WTC11 (cell line): ENCODE data around the gene AP1G1. TPM values are rescaled to one million over a fixed set of nuclear protein-coding genes. Genes with fewer than 3 reads are reported as not detected.

ENCODE experiments used
- ATAC-seq: fragments of 200-7000 bp; cut with Tn5 transposase; 2 replicates; pipeline ENCODE4 v1.10.0; 2021; ENCODE audit warnings: mild to moderate bottlenecking, moderate library complexity
- CTCF ChIA-PET: fragments of 300-600 bp; sonication (Branson Sonifier 250); formaldehyde crosslinking; loops from one replicate; lab custom pipeline; 2021; ENCODE audit warnings: antibody characterized with exemption; lab: Charles Lee
- POLR2A ChIA-PET: fragments of 350-600 bp; sonication (Branson Sonifier 250); formaldehyde crosslinking; loops from one replicate; lab custom pipeline; 2021; ENCODE audit warnings: antibody characterized with exemption; lab: Charles Lee
- DNase-seq: peaks from one replicate; pipeline ENCODE4 v3.0.0; 2021; ENCODE audit warnings: low spot score
- H3K27ac Mint-ChIP-seq: 2 replicates; pipeline ENCODE4 v1.8.0; 2021; ENCODE audit warnings: mixed read lengths
- H3K27me3 Mint-ChIP-seq: 2 replicates; pipeline ENCODE4 v1.8.0; 2021; ENCODE audit warnings: low read depth, mild to moderate bottlenecking, moderate library complexity, mixed read lengths
- H3K36me3 Mint-ChIP-seq: 2 replicates; pipeline ENCODE4 v1.8.0; 2021; ENCODE audit warnings: mixed read lengths
- H3K4me1 Mint-ChIP-seq: 2 replicates; pipeline ENCODE4 v1.8.0; 2022; ENCODE audit warnings: mixed read lengths
- H3K4me3 Mint-ChIP-seq: 2 replicates; pipeline ENCODE4 v1.8.0; 2021; ENCODE audit warnings: mild to moderate bottlenecking, moderate library complexity, mixed read lengths
- H3K9me3 Mint-ChIP-seq: 2 replicates; pipeline ENCODE4 v1.8.0; 2021; ENCODE audit warnings: mixed read lengths
- EMX1 ChIP-seq: fragments of 250-450 bp; sonication (Bioruptor Pico); IDR thresholded peaks from 2 replicates; pipeline ENCODE4 v1.8.0; 2021; ENCODE audit warnings: mild to moderate bottlenecking
- JAZF1 ChIP-seq: fragments of 250-450 bp; sonication (Bioruptor Pico); IDR thresholded peaks from 2 replicates; pipeline ENCODE4 v1.9.0; 2021; ENCODE audit warnings: moderate library complexity, mild to moderate bottlenecking, inconsistent platforms
- RORB ChIP-seq: fragments of 250-450 bp; sonication (Bioruptor Pico); IDR thresholded peaks from 2 replicates; pipeline ENCODE4 v1.9.0; 2021; ENCODE audit warnings: mild to moderate bottlenecking
- SMAD3 ChIP-seq: sonication (generic); formaldehyde crosslinking; IDR thresholded peaks from 2 replicates; pipeline ENCODE4 v1.8.0; 2022; ENCODE audit warnings: missing genetic modification reagents, mild to moderate bottlenecking, borderline replicate concordance
- TEAD4 ChIP-seq: sonication (generic); formaldehyde crosslinking; IDR thresholded peaks from 2 replicates; pipeline ENCODE4 v1.8.0; 2022; ENCODE audit warnings: mild to moderate bottlenecking, missing genetic modification reagents
- ZNF396 ChIP-seq: fragments of 250-450 bp; sonication (Bioruptor Pico); IDR thresholded peaks from 2 replicates; pipeline ENCODE4 v1.8.0; 2021; ENCODE audit warnings: mild to moderate bottlenecking, moderate library complexity, borderline replicate concordance
- total RNA-seq: library from RNA; stranded (reverse); gene quantifications from 3 replicates; pipeline ENCODE4 v1.2.3, GENCODE V29; 2021
- TF ChIP-seq, protein P1 (sequence below): sonication (generic); formaldehyde crosslinking; IDR thresholded peaks from 2 replicates; pipeline ENCODE4 v1.8.0; 2023; ENCODE audit warnings: missing genetic modification reagents, mild to moderate bottlenecking, borderline replicate concordance
- TF ChIP-seq, protein P2 (sequence below): sonication (generic); formaldehyde crosslinking; IDR thresholded peaks from 2 replicates; pipeline ENCODE4 v1.8.1; 2023; ENCODE audit warnings: mild to moderate bottlenecking, missing genetic modification reagents, borderline replicate concordance
- TF ChIP-seq, protein P3 (sequence below): sonication (generic); formaldehyde crosslinking; IDR thresholded peaks from 2 replicates; pipeline ENCODE4 v1.8.0; 2022; ENCODE audit warnings: missing genetic modification reagents
- TF ChIP-seq, protein P4 (sequence below): fragments of 250-450 bp; sonication (Bioruptor Pico); conservative IDR thresholded peaks from 2 replicates; pipeline ENCODE4 v1.9.0; 2021; ENCODE audit warnings: mild to moderate bottlenecking
- TF ChIP-seq, protein P5 (sequence below): sonication (generic); formaldehyde crosslinking; IDR thresholded peaks from 2 replicates; pipeline ENCODE4 v1.8.1; 2023; ENCODE audit warnings: mild to moderate bottlenecking, missing genetic modification reagents, moderate library complexity
- TF ChIP-seq, protein P6 (sequence below): sonication (generic); formaldehyde crosslinking; IDR thresholded peaks from 2 replicates; pipeline ENCODE4 v1.8.0; 2022; ENCODE audit warnings: mild to moderate bottlenecking, missing genetic modification reagents

The AP1G1 gene
- total RNA-seq, 1 experiment from 2014 or later: 72.4 TPM

DNA sequence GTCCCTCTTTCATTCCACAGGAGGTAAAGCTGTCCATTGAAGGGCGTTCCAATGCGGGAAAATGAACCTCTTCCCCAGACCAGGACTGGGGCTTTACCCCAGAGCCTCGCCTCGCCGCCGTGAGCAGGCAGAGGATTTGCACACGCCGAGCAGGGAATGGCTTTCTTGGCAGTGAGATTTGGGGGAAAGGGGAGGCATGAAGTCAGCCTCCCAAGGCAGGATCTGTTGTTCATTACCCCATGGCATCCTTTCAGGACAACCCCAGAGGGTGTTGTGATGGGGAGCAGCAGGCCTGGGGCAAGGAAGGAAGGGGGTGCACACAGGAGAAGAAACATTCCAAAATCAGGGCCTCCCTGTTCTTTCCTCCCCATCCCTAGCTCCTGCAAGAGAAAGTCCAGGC lies 43.1 kb upstream of the AP1G1 start:
- POLR2A ChIA-PET: interaction anchor here (0.5 to 0.6 kb wide), 2 partner anchors 56 to 57 kb away, joined by 3 read pairs; no protein-coding TSS in a partner anchor
- CTCF ChIA-PET: no interaction called here
- no peak overlapping the region for H3K4me3 Mint-ChIP-seq
- peaks cover 8% of the 10 kb centered on the region for H3K4me1 Mint-ChIP-seq
- peaks cover 27% of the 10 kb centered on the region for H3K36me3 Mint-ChIP-seq
- H3K27me3 Mint-ChIP-seq: no peaks in the 10 kb centered on the region
- no peaks in the 10 kb centered on the region for H3K9me3 Mint-ChIP-seq
- DNase-seq (no peak), ATAC-seq (no peak)
- no peak overlapping the region for H3K27ac Mint-ChIP-seq
- TF ChIP-seq, protein P1, sequence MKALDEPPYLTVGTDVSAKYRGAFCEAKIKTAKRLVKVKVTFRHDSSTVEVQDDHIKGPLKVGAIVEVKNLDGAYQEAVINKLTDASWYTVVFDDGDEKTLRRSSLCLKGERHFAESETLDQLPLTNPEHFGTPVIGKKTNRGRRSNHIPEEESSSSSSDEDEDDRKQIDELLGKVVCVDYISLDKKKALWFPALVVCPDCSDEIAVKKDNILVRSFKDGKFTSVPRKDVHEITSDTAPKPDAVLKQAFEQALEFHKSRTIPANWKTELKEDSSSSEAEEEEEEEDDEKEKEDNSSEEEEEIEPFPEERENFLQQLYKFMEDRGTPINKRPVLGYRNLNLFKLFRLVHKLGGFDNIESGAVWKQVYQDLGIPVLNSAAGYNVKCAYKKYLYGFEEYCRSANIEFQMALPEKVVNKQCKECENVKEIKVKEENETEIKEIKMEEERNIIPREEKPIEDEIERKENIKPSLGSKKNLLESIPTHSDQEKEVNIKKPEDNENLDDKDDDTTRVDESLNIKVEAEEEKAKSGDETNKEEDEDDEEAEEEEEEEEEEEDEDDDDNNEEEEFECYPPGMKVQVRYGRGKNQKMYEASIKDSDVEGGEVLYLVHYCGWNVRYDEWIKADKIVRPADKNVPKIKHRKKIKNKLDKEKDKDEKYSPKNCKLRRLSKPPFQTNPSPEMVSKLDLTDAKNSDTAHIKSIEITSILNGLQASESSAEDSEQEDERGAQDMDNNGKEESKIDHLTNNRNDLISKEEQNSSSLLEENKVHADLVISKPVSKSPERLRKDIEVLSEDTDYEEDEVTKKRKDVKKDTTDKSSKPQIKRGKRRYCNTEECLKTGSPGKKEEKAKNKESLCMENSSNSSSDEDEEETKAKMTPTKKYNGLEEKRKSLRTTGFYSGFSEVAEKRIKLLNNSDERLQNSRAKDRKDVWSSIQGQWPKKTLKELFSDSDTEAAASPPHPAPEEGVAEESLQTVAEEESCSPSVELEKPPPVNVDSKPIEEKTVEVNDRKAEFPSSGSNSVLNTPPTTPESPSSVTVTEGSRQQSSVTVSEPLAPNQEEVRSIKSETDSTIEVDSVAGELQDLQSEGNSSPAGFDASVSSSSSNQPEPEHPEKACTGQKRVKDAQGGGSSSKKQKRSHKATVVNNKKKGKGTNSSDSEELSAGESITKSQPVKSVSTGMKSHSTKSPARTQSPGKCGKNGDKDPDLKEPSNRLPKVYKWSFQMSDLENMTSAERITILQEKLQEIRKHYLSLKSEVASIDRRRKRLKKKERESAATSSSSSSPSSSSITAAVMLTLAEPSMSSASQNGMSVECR (CRISPR knock-in tag): no peak
- TF ChIP-seq SMAD3: no peak
- TF ChIP-seq, protein P2, sequence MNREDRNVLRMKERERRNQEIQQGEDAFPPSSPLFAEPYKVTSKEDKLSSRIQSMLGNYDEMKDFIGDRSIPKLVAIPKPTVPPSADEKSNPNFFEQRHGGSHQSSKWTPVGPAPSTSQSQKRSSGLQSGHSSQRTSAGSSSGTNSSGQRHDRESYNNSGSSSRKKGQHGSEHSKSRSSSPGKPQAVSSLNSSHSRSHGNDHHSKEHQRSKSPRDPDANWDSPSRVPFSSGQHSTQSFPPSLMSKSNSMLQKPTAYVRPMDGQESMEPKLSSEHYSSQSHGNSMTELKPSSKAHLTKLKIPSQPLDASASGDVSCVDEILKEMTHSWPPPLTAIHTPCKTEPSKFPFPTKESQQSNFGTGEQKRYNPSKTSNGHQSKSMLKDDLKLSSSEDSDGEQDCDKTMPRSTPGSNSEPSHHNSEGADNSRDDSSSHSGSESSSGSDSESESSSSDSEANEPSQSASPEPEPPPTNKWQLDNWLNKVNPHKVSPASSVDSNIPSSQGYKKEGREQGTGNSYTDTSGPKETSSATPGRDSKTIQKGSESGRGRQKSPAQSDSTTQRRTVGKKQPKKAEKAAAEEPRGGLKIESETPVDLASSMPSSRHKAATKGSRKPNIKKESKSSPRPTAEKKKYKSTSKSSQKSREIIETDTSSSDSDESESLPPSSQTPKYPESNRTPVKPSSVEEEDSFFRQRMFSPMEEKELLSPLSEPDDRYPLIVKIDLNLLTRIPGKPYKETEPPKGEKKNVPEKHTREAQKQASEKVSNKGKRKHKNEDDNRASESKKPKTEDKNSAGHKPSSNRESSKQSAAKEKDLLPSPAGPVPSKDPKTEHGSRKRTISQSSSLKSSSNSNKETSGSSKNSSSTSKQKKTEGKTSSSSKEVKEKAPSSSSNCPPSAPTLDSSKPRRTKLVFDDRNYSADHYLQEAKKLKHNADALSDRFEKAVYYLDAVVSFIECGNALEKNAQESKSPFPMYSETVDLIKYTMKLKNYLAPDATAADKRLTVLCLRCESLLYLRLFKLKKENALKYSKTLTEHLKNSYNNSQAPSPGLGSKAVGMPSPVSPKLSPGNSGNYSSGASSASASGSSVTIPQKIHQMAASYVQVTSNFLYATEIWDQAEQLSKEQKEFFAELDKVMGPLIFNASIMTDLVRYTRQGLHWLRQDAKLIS (CRISPR knock-in tag): no peak
- TF ChIP-seq, protein P3, sequence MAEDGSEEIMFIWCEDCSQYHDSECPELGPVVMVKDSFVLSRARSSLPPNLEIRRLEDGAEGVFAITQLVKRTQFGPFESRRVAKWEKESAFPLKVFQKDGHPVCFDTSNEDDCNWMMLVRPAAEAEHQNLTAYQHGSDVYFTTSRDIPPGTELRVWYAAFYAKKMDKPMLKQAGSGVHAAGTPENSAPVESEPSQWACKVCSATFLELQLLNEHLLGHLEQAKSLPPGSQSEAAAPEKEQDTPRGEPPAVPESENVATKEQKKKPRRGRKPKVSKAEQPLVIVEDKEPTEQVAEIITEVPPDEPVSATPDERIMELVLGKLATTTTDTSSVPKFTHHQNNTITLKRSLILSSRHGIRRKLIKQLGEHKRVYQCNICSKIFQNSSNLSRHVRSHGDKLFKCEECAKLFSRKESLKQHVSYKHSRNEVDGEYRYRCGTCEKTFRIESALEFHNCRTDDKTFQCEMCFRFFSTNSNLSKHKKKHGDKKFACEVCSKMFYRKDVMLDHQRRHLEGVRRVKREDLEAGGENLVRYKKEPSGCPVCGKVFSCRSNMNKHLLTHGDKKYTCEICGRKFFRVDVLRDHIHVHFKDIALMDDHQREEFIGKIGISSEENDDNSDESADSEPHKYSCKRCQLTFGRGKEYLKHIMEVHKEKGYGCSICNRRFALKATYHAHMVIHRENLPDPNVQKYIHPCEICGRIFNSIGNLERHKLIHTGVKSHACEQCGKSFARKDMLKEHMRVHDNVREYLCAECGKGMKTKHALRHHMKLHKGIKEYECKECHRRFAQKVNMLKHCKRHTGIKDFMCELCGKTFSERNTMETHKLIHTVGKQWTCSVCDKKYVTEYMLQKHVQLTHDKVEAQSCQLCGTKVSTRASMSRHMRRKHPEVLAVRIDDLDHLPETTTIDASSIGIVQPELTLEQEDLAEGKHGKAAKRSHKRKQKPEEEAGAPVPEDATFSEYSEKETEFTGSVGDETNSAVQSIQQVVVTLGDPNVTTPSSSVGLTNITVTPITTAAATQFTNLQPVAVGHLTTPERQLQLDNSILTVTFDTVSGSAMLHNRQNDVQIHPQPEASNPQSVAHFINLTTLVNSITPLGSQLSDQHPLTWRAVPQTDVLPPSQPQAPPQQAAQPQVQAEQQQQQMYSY (CRISPR knock-in tag): no peak
- TF ChIP-seq, protein P4, sequence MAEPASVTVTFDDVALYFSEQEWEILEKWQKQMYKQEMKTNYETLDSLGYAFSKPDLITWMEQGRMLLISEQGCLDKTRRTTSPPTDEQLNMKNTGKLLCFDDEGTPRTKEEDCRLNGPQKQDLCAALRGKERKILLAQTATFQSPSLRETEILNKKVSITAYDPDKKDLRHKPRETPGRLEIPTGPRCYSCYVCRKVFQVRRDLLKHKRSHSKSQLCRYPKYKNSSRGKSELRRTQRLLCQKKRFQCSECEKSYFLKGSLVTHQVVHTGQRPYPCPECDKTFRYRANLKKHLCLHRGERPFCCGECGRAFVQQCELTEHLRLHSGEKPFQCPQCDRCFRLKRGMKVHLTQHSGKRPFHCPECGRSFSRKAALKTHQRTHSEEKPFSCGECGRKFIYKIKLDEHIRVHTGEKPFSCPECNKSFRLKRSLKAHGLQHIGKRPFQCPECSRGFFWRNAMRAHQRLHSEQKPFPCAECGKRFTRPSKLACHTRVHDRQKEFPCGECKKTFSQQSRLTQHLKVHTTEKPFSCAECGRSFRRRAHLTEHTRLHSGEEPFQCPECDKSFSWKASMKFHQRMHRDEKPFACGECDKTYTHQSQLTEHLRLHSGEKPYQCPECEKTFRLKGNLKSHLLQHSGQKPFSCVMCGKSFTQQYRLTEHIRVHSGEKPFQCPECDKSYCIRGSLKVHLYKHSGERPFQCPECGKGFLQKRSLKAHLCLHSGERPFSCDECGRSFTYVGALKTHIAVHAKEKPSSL (CRISPR knock-in tag): no peak

DNA sequence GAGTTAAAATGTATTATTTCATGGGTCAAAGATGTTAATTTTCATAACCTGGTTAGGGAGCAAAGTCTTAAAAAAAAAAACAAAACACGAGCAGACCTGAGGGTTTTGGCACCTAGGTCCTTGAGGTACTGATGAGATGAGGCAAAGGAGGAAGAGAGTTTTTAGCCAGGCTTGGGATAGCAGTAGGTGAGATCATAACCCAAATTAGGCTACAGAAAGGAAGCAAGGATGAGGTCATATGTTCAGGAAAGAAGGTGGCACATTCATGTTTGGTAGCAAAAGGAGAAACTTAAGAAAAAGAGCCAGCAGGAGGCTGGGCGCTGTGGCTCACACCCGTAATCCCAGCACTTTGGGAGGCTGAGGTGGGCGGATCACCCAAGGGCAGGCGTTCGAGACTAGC lies 40.0 kb upstream of the AP1G1 start:
- Mint-ChIP-seq H3K4me3 (no peak overlapping the region), H3K27me3 (no peaks in the 10 kb centered on the region), H3K9me3 (no peaks in the 10 kb centered on the region), H3K27ac (no peak overlapping the region), H3K4me1 (peaks cover 12% of the 10 kb centered on the region), H3K36me3 (peaks cover 27% of the 10 kb centered on the region)
- TF ChIP-seq, protein P2 (CRISPR knock-in tag): no peak
- TF ChIP-seq ZNF396 (no peak), EMX1 (CRISPR knock-in tag) (no peak), TEAD4 (CRISPR knock-in tag) (no peak), JAZF1 (CRISPR knock-in tag) (no peak), RORB (CRISPR knock-in tag) (no peak)
- TF ChIP-seq, protein P5, sequence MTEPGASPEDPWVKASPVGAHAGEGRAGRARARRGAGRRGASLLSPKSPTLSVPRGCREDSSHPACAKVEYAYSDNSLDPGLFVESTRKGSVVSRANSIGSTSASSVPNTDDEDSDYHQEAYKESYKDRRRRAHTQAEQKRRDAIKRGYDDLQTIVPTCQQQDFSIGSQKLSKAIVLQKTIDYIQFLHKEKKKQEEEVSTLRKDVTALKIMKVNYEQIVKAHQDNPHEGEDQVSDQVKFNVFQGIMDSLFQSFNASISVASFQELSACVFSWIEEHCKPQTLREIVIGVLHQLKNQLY: no peak
- TF ChIP-seq, protein P6, sequence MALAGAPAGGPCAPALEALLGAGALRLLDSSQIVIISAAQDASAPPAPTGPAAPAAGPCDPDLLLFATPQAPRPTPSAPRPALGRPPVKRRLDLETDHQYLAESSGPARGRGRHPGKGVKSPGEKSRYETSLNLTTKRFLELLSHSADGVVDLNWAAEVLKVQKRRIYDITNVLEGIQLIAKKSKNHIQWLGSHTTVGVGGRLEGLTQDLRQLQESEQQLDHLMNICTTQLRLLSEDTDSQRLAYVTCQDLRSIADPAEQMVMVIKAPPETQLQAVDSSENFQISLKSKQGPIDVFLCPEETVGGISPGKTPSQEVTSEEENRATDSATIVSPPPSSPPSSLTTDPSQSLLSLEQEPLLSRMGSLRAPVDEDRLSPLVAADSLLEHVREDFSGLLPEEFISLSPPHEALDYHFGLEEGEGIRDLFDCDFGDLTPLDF (CRISPR knock-in tag): no peak
- no peak for ATAC-seq
- POLR2A ChIA-PET: no interaction called here
- no peak for DNase-seq
- CTCF ChIA-PET: no interaction called here
